Adipocyte (in vitro differentiated cells): ENCODE measurements around the gene ZNF17.
"Not testable (repeated sequence)": the region's sequence is repeated elsewhere in the genome, so short reads cannot be mapped to it uniquely, and the experiment has no call there.

ENCODE experiments used
- DNase-seq: peaks from one replicate; pipeline ENCODE4 v3.0.0-alpha.2; 2015; ENCODE audit warnings: low read depth
- H3K27me3 ChIP-seq: replicated peaks from 2 replicates; pipeline ENCODE4 v1.7.0; 2013; ENCODE audit warnings: mild to moderate bottlenecking, low read length, moderate library complexity; ENCODE audit not compliant: control insufficient read depth, insufficient read depth
- H3K36me3 ChIP-seq: 2 replicates; pipeline ENCODE4 v1.7.0; 2013; ENCODE audit warnings: low read length, mild to moderate bottlenecking, moderate library complexity; ENCODE audit not compliant: control insufficient read depth, insufficient read depth, severe bottlenecking
- H3K4me1 ChIP-seq: 2 replicates; pipeline ENCODE4 v1.7.0; 2013; ENCODE audit warnings: mild to moderate bottlenecking, low read length, moderate library complexity; ENCODE audit not compliant: control insufficient read depth, insufficient read depth
- H3K4me3 ChIP-seq: 2 replicates; pipeline ENCODE4 v1.7.0; 2013; ENCODE audit warnings: mild to moderate bottlenecking, low read length, moderate library complexity
- H3K9ac ChIP-seq: 2 replicates; pipeline ENCODE4 v1.7.0; 2013; ENCODE audit warnings: mild to moderate bottlenecking, low read length, moderate library complexity
- H3K9me3 ChIP-seq: 2 replicates; pipeline ENCODE4 v1.7.0; 2013; ENCODE audit warnings: mild to moderate bottlenecking, low read length, moderate library complexity; ENCODE audit not compliant: control insufficient read depth

Gene ZNF17

DNA sequence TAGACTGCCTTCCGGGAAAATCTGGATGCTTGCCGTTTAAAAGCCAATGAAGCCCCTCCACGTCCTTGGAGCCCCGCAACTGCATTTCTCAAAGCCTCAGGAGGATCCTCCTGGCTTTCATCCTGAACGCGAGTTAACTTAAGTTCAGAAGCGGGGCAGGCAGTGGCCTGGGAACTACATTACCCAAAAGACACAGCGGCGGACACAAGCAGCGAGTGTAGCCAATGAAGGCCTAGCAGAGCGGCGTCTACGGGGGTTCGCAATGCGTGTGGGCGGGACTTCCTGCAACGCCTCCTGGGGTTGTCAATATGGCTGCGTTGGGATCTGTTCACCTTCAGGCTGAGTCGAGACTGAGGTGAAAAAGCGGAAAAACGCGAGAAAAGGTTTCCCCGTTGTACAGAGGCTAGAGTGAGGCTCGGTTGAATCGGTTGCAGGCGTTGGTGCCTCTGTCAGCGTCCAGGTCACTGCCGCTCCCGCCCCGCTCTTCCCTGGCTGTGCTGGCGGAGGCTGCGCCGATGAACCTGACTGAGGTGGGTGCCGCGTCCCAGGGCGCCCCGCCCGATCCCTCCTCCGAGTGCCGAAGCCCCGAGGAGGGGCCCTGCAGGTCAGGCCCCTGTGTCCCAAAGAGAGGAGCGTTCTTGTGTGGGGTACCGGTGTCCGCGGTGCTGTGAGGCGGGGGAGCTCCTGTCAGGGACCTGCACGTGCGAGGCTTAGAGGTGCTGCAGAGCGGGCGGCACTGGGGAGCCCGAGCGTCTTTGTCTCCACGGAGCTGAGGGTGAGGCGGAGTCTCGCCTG lies at the start of gene ZNF17:
TSS of gene ZNF17 (plus strand) at position 285 of the 795 bp plus-strand sequence. CDS start 2,455 bp downstream, outside the sequence.
- H3K4me3 ChIP-seq, result peak within 1 kb of the TSS; percentile 96
- DNase-seq, result peak; percentile 98
- H3K9me3 ChIP-seq, result no peaks in the 10 kb centered on the region
- peaks cover 13% of the 10 kb centered on the region for H3K4me1 ChIP-seq
- H3K27me3 ChIP-seq, result no peaks in the 10 kb centered on the region
- H3K9ac ChIP-seq, result peak within 1 kb of the TSS; percentile 90
- peaks cover 13% of the 10 kb centered on the region for H3K36me3 ChIP-seq

DNA sequence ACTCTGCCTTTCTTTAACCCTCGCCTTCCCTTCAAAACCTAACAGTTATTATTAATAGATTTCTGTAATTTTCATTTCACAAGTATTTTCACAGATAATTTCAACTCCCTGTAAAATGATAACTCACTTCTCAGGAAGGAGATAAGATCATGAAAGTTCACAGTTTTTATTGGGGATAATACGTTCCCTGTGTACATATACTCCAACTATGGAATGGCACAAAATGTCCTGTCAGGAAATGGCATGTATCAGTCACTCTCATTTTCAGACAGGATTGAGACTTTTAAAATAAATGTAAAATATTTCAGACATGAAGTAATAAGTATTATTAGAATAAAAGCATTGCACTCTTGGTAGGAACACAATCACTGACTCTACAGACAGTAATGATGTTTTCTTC lies 48.5 kb upstream of the ZNF17 start:
- H3K4me1 ChIP-seq, result peaks cover 19% of the 10 kb centered on the region
- peak overlapping the region; percentile 83 for H3K9ac ChIP-seq
- no peaks in the 10 kb centered on the region for H3K9me3 ChIP-seq
- DNase-seq, result no peak
- no peaks in the 10 kb centered on the region for H3K27me3 ChIP-seq
- peaks cover 25% of the 10 kb centered on the region for H3K36me3 ChIP-seq
- peak overlapping the region; percentile 80 for H3K4me3 ChIP-seq

DNA sequence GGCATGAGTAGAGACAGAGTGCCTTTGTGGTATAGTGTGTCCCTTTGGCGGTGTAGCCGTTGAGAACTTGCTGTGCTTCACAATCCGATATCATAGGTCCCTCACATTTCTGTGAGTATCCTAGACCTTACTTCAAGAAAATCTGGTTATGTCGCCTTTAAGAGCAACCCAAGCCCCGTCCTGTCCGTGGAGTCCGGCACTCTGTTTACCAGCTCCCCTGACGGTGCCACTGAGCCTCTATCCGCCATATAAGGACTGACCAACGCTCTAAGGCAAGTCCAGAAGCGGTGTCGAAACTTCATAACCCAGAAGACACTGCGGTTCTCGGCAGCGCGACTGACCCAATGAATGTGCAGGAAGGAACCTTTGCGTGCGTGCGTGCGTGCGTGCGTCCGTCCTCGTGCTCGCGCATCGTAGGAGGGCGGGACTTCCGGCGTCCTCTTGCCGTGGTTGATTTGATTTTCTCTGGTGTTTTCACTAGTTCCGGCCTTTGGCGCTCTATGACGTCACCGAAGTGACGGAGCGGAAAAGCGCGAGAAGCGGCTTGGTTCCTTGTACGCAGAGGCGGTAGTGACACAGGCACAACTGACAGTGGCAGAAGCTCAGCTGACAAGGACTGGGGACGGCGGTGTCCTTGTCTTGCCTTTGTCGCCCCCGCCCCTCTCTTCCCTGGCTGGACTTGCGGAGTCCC lies 47.8 kb upstream of the ZNF17 start, which contains the start of the genes TRAPPC2B and ZNF547:
TSS of gene TRAPPC2B (plus strand) at position 555 of the 691 bp plus-strand sequence. CDS start 1,283 bp downstream, outside the sequence.
TSS of gene ZNF547 (plus strand) at position 555 of the 691 bp plus-strand sequence. CDS start 5,005 bp downstream, outside the sequence.
- peak; percentile 100 for DNase-seq
- Histone ChIP-seq H3K4me1 (peaks cover 19% of the 10 kb centered on the region), H3K4me3 (peak within 1 kb of the TSS; percentile 80), H3K9ac (peak within 1 kb of the TSS; percentile 83), H3K27me3 (no peaks in the 10 kb centered on the region), H3K36me3 (peaks cover 18% of the 10 kb centered on the region), H3K9me3 (no peaks in the 10 kb centered on the region)

DNA sequence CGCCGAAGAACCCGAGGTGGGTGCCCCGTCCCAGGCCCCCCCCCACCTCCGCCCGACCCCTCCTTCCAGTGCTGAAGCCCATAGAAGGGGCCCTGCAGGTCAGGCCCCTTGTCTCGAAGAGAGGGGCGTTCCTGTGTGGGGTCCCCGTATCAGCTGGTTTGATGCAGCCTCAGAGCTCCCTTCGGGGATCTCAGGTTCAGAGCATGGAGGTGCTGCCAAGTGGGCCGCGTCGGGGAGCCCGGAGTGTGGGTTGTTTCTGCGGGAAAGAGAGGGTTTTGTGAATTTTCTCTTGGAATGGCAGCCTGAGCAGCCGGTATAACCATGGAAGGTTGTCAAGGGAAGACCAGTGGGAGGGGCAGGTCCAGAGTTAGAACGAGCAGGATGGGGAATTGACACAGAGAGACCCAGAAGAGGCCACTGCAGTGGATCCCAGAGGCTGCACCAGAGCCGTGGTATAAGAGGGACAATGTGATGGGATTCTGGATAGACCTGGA lies 47.2 kb upstream of the ZNF17 start:
- Histone ChIP-seq H3K4me3 (peak overlapping the region; percentile 80), H3K27me3 (no peaks in the 10 kb centered on the region), H3K9ac (peak overlapping the region; percentile 83), H3K4me1 (peaks cover 19% of the 10 kb centered on the region), H3K36me3 (peaks cover 12% of the 10 kb centered on the region), H3K9me3 (no peaks in the 10 kb centered on the region)
- DNase-seq, result peak; percentile 52

DNA sequence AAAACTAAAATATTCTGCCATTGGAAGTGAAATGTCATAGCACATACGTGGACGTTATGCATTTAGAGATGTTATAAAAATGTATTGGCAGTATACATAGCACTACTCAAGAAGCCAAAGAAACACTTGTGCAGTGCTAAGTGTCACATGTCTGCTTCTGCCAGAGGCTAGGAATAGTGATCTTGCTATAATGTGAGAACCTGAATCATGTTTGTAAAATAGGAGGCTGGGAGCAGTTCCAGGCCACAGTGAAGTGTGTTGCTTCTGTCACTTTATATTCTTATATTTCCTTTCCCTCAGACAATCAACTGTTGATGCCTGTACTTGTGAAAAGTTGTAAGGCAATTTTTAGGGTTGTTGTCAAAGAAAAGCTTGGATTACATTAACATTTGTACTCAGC lies 44.2 kb upstream of the ZNF17 start:
- Histone ChIP-seq H3K4me1 (peaks cover 19% of the 10 kb centered on the region), H3K4me3 (no peak overlapping the region), H3K9me3 (no peaks in the 10 kb centered on the region), H3K27me3 (no peaks in the 10 kb centered on the region), H3K36me3 (peaks cover 10% of the 10 kb centered on the region), H3K9ac (no peak overlapping the region)
- no peak for DNase-seq

DNA sequence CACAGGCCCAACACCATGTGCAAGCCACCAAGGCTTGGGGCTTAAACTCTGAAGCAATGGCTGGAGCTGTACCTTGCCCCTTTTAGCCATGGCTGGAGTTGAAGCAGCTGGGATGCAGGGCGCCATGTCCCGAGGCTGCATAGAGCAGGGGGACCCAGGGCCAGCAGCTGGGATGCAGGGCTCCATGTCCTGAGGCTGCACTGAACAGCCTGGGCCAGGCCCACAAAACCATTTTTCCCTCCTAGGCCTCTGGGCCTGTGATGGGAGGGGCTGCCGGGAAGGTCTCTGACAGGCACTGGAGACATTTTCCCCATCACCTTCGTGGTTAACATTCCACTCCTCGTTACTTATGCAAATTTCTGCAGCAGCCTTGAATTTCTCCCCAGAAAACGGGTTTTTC lies 36.8 kb upstream of the ZNF17 start:
- no peaks in the 10 kb centered on the region for H3K4me1 ChIP-seq
- peaks cover 81% of the 10 kb centered on the region for H3K36me3 ChIP-seq
- H3K4me3 ChIP-seq, result no peak overlapping the region
- no peak overlapping the region for H3K9ac ChIP-seq
- no peak for DNase-seq
- H3K27me3 ChIP-seq, result no peaks in the 10 kb centered on the region
- H3K9me3 ChIP-seq, result peaks cover 33% of the 10 kb centered on the region

DNA sequence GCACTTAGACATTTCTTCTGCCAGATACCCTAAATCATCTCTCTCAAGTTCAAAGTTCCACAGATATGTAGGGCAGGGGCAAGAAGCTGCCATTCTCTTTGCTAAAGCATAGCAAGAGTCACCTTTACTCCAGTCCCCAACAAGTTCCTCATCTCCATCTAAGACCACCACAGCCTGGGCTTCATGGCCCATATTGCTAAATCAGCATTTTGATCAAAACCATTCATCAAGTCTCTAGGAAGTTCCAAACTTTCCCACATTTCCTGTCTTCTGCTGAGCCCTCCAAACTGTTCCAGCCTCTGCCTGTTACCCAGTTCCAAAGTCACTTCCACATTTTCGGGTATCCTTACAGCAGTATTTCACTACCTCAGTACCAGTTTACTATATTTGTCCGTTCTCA lies 36.3 kb upstream of the ZNF17 start:
- Histone ChIP-seq H3K9me3 (peaks cover 35% of the 10 kb centered on the region), H3K36me3 (peaks cover 81% of the 10 kb centered on the region)
- not testable (repeated sequence) for H3K27me3 ChIP-seq, H3K4me3 ChIP-seq, DNase-seq, H3K9ac ChIP-seq, H3K4me1 ChIP-seq

DNA sequence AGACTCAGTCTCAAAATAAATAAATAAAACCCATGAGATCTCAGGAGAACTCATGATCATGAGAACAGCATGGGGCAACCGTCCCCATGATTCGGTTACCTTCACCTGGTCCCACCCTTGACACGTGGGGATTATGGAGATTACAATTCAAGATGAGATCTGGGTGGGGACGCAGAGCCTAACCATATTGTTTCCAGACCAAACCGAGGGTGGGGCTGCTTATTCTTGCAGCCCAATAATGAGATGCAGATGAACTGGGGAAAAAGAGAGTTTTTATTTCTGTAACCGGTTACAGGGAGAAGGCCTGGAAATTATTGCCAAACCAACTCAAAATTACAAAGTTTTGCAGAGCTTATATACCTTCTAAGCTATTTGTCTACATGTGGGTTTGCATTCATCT lies 34.8 kb upstream of the ZNF17 start:
- peaks cover 79% of the 10 kb centered on the region for H3K36me3 ChIP-seq
- DNase-seq, result no peak
- peaks cover 35% of the 10 kb centered on the region for H3K9me3 ChIP-seq
- H3K4me1 ChIP-seq, result no peaks in the 10 kb centered on the region
- no peak overlapping the region for H3K9ac ChIP-seq
- no peak overlapping the region for H3K4me3 ChIP-seq
- H3K27me3 ChIP-seq, result no peaks in the 10 kb centered on the region

DNA sequence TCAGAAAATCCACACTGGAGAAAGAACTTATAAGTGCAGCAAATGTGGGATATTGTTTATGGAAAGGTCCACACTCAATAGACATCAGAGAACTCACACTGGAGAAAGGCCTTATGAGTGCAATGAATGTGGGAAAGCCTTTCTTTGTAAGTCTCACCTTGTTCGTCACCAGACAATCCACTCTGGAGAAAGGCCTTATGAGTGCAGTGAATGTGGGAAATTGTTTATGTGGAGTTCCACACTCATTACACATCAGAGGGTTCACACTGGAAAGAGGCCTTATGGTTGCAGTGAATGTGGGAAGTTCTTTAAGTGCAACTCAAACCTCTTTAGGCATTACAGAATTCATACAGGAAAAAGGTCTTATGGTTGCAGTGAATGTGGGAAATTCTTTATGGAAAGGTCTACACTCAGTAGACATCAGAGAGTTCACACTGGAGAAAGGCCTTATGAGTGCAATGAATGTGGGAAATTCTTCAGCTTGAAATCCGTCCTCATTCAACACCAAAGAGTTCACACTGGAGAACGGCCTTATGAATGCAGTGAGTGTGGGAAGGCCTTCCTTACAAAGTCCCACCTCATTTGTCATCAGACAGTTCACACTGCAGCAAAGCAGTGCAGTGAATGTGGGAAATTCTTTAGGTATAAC lies 33.3 kb upstream of the ZNF17 start:
- DNase-seq, result no peak
- Histone ChIP-seq H3K4me3 (peak overlapping the region; percentile 45), H3K9me3 (peaks cover 35% of the 10 kb centered on the region), H3K4me1 (no peaks in the 10 kb centered on the region), H3K9ac (no peak overlapping the region), H3K27me3 (no peaks in the 10 kb centered on the region), H3K36me3 (peaks cover 65% of the 10 kb centered on the region)

DNA sequence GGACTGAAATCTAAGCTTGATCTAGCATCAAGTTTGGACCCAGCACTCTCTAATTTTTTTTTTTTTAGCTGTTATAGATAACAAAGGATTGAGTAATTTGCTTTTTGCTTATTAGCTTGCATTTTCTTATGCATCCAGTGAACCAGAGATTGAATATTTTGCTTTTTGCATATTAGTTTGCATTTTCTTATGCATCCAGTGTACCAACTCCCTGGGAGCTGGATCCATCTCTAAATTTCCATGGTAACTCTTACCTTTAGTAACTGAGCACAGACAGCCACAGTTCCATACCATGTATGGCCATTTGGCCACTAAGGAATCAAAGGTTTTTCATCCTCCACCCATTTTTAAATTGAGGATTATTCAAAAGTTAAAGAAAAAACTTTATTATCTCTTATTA lies 30.0 kb upstream of the ZNF17 start:
- Histone ChIP-seq H3K36me3 (peaks cover 32% of the 10 kb centered on the region), H3K4me1 (no peaks in the 10 kb centered on the region), H3K9ac (no peak overlapping the region), H3K27me3 (no peaks in the 10 kb centered on the region), H3K4me3 (no peak overlapping the region), H3K9me3 (peaks cover 34% of the 10 kb centered on the region)
- no peak for DNase-seq
